GM10266 (cell line): ENCODE data around the gene RPL3.

ENCODE experiments used
- DNase-seq: peaks from one replicate; pipeline ENCODE4 v3.0.0; 2012; ENCODE audit errors: extremely low spot score
- TF ChIP-seq, protein P1 (sequence below): IDR thresholded peaks from 2 replicates; pipeline ENCODE4 v1.5.1; 2012; ENCODE audit warnings: mild to moderate bottlenecking, low read depth; ENCODE audit not compliant: control insufficient read depth, insufficient read depth; ENCODE audit errors: missing control alignments

Gene RPL3

DNA sequence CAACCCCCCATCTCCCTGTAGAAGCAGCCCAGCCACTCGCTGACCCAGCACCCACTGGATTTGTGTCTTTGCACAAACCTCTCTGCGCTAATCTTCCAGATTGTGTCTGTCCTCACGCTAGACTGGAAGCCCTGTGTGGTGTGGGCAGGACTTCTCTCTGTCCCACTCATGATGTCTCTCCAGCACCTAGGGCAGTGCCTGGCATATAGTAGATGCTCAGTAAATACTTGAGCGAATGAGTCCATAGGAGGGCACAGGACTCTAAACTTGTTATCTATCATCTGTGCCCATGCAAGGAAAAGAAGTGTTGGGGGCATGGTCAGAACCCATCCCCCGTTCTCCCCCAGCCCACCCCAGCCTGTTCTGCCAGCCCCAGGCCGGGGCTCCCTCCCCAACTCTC is 22.9 kb downstream of the RPL3 start:
- no peak for DNase-seq
- TF ChIP-seq, protein P1, sequence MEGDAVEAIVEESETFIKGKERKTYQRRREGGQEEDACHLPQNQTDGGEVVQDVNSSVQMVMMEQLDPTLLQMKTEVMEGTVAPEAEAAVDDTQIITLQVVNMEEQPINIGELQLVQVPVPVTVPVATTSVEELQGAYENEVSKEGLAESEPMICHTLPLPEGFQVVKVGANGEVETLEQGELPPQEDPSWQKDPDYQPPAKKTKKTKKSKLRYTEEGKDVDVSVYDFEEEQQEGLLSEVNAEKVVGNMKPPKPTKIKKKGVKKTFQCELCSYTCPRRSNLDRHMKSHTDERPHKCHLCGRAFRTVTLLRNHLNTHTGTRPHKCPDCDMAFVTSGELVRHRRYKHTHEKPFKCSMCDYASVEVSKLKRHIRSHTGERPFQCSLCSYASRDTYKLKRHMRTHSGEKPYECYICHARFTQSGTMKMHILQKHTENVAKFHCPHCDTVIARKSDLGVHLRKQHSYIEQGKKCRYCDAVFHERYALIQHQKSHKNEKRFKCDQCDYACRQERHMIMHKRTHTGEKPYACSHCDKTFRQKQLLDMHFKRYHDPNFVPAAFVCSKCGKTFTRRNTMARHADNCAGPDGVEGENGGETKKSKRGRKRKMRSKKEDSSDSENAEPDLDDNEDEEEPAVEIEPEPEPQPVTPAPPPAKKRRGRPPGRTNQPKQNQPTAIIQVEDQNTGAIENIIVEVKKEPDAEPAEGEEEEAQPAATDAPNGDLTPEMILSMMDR: no peak

DNA sequence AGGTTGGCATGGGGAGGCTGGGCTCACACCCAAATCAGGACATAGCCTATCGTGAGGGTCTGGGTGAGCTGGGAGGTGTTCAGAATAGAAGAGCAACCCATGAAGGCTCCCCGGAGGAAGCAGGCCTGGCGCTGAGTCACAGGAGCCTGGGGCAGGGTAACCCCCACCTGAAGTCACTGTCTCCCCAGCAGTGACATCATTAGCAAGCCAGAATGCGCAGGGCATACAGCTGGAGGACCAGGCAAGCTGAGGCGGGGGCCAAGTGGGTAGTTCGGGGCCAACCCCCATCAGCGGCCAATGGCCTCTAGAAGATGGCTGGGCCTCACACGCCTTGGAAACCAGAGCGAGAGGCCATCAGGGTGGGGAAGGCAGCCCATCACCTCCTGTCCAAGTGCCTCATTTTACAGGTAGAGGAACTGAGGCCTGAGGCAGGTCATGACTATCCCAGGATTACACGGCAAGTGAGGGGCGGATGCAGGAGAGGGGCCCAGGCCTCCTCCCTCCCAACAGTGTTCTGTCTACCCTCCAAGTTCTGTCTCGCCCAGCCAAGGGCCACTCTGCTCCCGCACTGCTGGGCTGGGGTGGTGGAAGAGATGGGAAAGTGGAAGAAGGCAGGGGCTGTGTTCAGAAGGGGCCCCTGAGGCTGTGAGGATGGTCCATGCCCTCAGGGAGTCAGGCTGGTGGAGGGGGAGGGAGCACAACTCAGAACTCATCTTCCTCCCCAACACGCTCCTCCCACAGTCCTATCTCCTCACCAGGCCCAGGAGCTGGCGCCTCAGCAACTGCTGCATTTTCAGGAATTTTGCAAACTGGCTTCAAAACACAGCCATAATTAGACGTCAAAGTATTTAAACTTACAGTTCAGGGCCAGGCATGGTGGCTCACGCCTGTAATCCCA is 24.6 kb downstream of the RPL3 start:
- TF ChIP-seq, protein P1: no peak
- DNase-seq: no peak

DNA sequence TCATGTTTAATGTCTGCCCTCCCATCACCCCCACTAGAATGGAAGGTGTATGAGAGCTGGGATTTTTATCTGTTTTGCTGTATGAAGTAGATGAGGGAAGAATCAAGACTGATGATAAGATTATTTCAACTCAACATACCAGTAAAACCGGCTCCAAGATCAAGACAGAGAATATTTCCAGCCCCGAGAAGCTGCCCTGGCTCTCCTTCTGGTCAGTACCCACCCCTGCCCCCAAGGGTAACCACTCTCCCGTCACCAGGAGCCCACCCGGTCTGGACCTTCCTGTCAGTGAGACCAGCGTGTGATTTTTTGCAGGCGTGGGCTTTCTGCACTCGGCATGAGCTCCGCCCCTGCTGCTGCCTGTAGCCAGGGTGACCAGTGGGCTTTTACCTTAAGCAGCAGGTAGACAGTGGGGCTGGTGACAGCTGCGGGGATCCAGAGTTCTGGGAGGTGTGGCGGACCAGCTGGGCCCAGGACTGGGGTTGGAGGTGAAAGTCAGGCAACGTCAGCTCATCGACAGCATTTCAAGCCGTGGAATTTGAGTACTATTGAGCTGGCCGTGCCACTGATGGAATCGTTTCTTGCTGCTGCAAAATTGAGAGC is 25.6 kb downstream of the RPL3 start:
- TF ChIP-seq, protein P1: no peak
- no peak for DNase-seq

DNA sequence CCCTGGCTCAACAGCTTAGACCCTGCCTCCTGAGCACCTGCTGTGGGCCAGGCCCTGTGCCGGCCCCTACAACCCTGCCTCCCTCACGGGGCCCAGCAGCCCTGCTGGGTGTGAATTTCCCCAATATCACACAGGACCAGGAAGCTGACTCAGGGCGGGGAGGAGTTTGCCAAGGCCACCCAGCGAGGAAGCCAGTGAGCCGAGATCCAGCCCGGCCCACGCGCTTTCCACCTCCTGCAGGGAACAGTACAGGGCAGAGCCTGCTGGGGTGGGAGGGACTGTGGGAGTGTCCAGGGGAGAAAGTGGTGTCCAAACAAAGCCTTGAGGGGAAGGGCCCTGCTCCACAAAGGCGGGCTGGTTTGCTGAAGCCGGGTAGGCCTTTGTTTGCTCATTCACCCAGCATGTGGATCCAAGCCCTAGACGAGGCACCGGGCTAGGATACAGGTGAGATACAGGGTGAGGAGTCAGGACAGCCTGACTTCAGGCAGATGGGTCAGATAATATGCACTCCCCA is 26.8 kb downstream of the RPL3 start:
- no peak for DNase-seq

DNA sequence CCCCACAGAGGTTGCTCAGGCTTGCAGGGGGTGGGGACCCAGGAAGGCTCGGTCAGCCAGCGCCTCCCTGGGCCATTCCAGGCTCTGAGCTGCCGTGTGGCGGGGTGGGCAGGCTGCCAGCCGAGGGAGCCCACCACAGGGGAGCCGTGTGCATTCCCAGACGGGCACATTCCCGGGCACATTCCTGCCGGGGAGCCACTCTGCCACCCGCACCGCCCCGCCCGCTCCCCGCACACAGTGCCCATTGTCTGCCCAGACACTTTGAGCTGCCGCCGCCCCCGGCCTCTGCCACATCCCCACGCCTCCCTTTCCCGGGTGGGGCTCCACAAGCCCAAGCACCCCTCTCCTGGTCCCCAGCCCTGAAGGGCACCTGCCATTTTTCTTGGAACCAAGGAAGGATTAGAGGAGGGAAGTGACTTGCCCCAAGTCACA is 27.4 kb downstream of the RPL3 start:
- DNase-seq: no peak
- TF ChIP-seq, protein P1: no peak

More for the DNA sequence above, 26.8 kb downstream of the RPL3 start:
- TF ChIP-seq, protein P1: no peak

DNA sequence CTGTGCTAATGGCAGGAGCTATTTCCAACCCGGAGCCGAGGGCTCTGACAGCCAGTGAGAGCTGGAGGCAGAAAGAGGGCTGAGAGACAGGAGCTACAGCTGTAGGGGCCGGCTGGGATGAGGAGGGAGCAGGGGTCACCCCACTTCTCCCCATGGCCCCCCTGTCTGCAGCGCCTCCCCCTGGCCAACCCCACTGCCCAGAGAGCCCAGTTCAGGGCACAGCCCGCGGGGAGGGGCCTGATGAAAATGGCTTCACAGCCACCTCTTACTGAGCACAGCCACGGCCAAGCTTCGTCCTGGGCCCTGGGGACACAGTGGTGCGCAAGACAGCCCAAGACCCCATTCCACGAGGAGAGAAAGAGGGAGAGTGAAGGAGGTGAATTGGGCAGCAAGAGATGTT is 27.9 kb downstream of the RPL3 start:
- TF ChIP-seq, protein P1: no peak
- DNase-seq: no peak

DNA sequence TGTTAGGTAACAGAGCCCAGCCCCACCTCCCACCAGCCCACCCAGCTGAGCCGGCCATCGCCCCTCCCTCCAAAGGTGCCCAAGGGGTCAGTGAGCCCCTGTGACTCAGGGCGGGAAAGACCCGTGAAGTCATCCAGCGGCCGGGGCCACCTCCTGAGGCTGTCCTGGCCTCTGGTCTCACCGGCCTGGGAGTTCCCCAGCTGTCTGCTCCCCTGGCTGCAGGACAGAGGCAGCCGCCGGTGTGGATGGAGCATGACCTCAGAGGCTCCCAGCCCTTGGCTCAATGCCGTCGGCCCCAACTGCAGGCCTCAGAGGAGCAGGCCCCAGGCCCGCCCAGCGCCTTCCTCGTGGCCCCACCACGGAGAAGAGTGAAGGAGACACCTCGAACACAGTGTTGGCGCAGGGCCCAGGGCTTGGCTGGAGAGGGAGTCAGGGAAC is 28.7 kb downstream of the RPL3 start:
- DNase-seq: no peak
- TF ChIP-seq, protein P1: no peak
